HG02943 (cell line): ENCODE data around the gene CCDC184.
A peak's percentile ranks its signal among the peaks of the same experiment; 100 is the strongest.
"Not testable (repeated sequence)": the region's sequence is repeated elsewhere in the genome, so short reads cannot be mapped to it uniquely, and the experiment has no call there.

ENCODE experiments used
- ATAC-seq: cut with Tn5 transposase; IDR thresholded peaks from one replicate; pipeline ENCODE4 v1.9.1; 2021; ENCODE audit warnings: mild to moderate bottlenecking, low read depth, moderate library complexity; ENCODE audit not compliant: unreplicated experiment

Gene CCDC184

GRCh38 chr12:48183091-48183875, at the start of gene CCDC184:
Gene CCDC184 (plus strand): TSS chr12:48183644. CDS start chr12:48184123, 479 bp downstream.
- ATAC-seq = peak; percentile 76

GRCh38 chr12:48135027-48135426, 48.4 kb upstream of the CCDC184 start:
- ATAC-seq = no peak

GRCh38 chr12:48142818-48143674, 40.4 kb upstream of the CCDC184 start:
- ATAC-seq = no peak

- ATAC-seq = no peak
Observed at GRCh38 chr12:48143898-48144297, 39.5 kb upstream of the CCDC184 start.

GRCh38 chr12:48145981-48146380, 37.5 kb upstream of the CCDC184 start:
- ATAC-seq = no peak

- ATAC-seq = no peak
Observed at GRCh38 chr12:48151103-48151771, 32.2 kb upstream of the CCDC184 start.

GRCh38 chr12:48155786-48156185, 27.7 kb upstream of the CCDC184 start:
- not testable (repeated sequence) for ATAC-seq

GRCh38 chr12:48156652-48157017, 26.8 kb upstream of the CCDC184 start:
- ATAC-seq = no peak

- peak; percentile 92 for ATAC-seq
Observed at GRCh38 chr12:48157018-48157888, 26.2 kb upstream of the CCDC184 start, which contains the start of gene ASB8. Gene ASB8 (minus strand): TSS chr12:48157515. CDS start chr12:48153496, 4,019 bp downstream.

GRCh38 chr12:48157889-48158370, 25.5 kb upstream of the CCDC184 start:
- ATAC-seq = no peak

GRCh38 chr12:48160046-48160445, 23.4 kb upstream of the CCDC184 start:
- ATAC-seq = no peak

- ATAC-seq = no peak
Observed at GRCh38 chr12:48160807-48161206, 22.6 kb upstream of the CCDC184 start.

GRCh38 chr12:48163150-48163747, 20.2 kb upstream of the CCDC184 start:
- no peak for ATAC-seq

- ATAC-seq = no peak
Observed at GRCh38 chr12:48164451-48164850, 19.0 kb upstream of the CCDC184 start.

- no peak for ATAC-seq
Observed at GRCh38 chr12:48165089-48165981, 18.1 kb upstream of the CCDC184 start.

- no peak for ATAC-seq
Observed at GRCh38 chr12:48169011-48169410, 14.4 kb upstream of the CCDC184 start.

GRCh38 chr12:48175613-48176416, 7.6 kb upstream of the CCDC184 start:
- no peak for ATAC-seq

- ATAC-seq = no peak
Observed at GRCh38 chr12:48176417-48176751, 7.1 kb upstream of the CCDC184 start.
